Activated naive CD8-positive, alpha-beta T cell treated with anti-CD3 and anti-CD28 coated beads, Interleukin-2, amount 10 ng/mL, durations not matched to agents 7 days and 5 days (primary cell): ENCODE results near the gene PARL. TPM values are rescaled to one million over a fixed set of nuclear protein-coding genes. Genes with fewer than 3 reads are reported as not detected.
A peak's percentile ranks its signal among the peaks of the same experiment; 100 is the strongest.

Experiments
- ATAC-seq: fragments of 150-1000 bp; cut with Tn5 transposase; one replicate; pipeline ENCODE4 v1.10.0; 2021; ENCODE audit warnings: low read depth, moderate library complexity
- POLR2A ChIA-PET: fragments of 350-600 bp; sonication (Branson Sonifier 250); formaldehyde crosslinking; loops from one replicate; lab custom pipeline; 2021; ENCODE audit warnings: antibody characterized with exemption; lab: Charles Lee
- DNase-seq: peaks from one replicate; pipeline ENCODE4 v3.0.0; 2021
- H3K27ac Mint-ChIP-seq: one replicate; pipeline ENCODE4 v1.8.0; 2022; ENCODE audit warnings: mild to moderate bottlenecking, mixed read lengths
- H3K27me3 Mint-ChIP-seq: one replicate; pipeline ENCODE4 v1.8.0; 2022; ENCODE audit warnings: mild to moderate bottlenecking, moderate library complexity, mixed read lengths
- H3K36me3 Mint-ChIP-seq: one replicate; pipeline ENCODE4 v1.8.0; 2021; ENCODE audit warnings: mild to moderate bottlenecking, mixed read lengths
- H3K4me1 Mint-ChIP-seq: one replicate; pipeline ENCODE4 v1.8.0; 2021; ENCODE audit warnings: mixed read lengths
- H3K4me3 Mint-ChIP-seq: one replicate; pipeline ENCODE4 v1.8.0; 2022; ENCODE audit warnings: mild to moderate bottlenecking, moderate library complexity, mixed read lengths
- H3K9me3 Mint-ChIP-seq: one replicate; pipeline ENCODE4 v1.8.0; 2021; ENCODE audit warnings: mixed read lengths
- total RNA-seq, 2 experiments: library from RNA; stranded (reverse); gene quantifications; one replicate each; pipeline ENCODE4 v1.2.3, GENCODE V29; 2021

Gene PARL
- total RNA-seq: 10 to 100 TPM; 37.4 to 45.5 TPM

GRCh38 chr3:183884427-183885296 is at the start of gene PARL:
PARL (minus strand) TSS chr3:183884880; CDS start chr3:183884846, 34 bp downstream.
- ATAC-seq (peak; percentile 100), DNase-seq (peak; percentile 99)
- Mint-ChIP-seq H3K4me1 (peaks cover 26% of the 10 kb centered on the region), H3K27me3 (no peaks in the 10 kb centered on the region), H3K36me3 (peaks cover 4% of the 10 kb centered on the region), H3K4me3 (peak within 1 kb of the TSS; percentile 93), H3K9me3 (no peaks in the 10 kb centered on the region), H3K27ac (peak within 1 kb of the TSS; percentile 93)
- POLR2A ChIA-PET: interaction anchor here (0.6 to 1.6 kb wide), 5 partner anchors 9 to 187 kb away, joined by 3 to 5 read pairs (median 4); partner anchors contain the start of genes MAP6D1 and YEATS2

DNA sequence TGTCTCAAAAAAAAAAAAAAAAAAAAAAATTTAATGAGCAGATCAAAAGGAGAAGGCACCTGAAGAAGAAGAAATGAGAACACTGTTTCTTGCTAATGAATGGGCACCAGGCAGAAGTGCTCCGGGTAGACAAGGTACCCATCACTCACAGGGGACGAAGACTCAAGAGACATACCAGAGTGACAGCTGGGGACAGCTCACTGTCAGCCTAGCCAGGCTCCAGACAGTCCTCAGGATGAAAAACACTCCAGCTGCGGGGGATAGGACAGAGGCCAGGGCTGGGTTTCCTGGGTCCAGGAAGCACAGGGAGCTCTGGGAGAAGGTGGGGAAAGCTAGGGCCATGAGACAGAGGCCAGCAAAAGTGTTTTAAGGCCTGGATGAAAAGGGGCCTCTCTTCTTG is 48.5 kb upstream of the PARL start:
- Mint-ChIP-seq H3K27me3 (no peaks in the 10 kb centered on the region), H3K36me3 (peaks cover 1% of the 10 kb centered on the region), H3K4me1 (no peaks in the 10 kb centered on the region), H3K9me3 (no peaks in the 10 kb centered on the region), H3K27ac (no peak overlapping the region), H3K4me3 (no peak overlapping the region)
- DNase-seq (no peak), ATAC-seq (no peak)
- POLR2A ChIA-PET: no interaction called here

DNA sequence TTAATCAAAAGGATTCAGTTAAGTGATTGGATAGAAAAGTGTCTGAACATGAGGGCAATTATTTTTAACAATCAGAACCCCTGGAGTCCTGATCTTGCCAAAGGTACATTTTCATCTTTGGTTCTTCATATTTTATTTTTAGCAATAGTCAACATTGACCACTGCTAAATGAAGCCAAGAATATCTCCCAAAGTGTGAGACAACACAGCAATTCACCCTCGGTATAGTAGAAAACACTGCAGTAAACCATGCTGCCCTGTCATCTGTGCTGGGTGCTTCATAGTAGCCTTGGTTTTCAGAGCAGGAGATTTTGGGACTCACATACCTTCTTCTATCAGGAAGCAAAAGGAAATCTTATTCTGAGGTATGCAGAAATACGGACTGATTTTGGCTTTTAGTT is 47.2 kb upstream of the PARL start:
- Mint-ChIP-seq H3K4me1 (no peaks in the 10 kb centered on the region), H3K27me3 (no peaks in the 10 kb centered on the region), H3K9me3 (no peaks in the 10 kb centered on the region), H3K27ac (no peak overlapping the region), H3K4me3 (no peak overlapping the region), H3K36me3 (peaks cover 1% of the 10 kb centered on the region)
- DNase-seq (no peak), ATAC-seq (no peak)
- POLR2A ChIA-PET: no interaction called here

DNA sequence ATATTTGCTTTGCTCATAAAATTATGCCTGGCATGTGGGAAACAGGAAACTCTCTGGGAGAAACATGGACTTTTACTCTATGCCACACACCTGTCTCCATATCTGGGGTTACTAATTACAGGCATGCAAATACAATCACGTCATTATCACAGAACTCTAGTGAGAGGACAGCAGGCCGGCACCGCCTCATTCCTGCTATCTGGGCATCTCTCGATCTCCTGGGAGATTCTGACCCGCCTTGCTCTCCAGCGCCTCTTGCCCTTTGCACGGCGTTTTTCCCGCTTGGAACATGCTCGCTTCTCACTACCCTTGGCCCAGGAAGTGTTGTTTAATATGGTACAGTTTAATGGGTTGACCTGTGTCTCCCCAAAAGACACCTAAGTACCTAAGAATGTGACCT is 45.4 kb upstream of the PARL start:
- no peaks in the 10 kb centered on the region for H3K27me3 Mint-ChIP-seq
- no peak overlapping the region for H3K27ac Mint-ChIP-seq
- no peak for ATAC-seq
- no peak overlapping the region for H3K4me3 Mint-ChIP-seq
- peaks cover 1% of the 10 kb centered on the region for H3K36me3 Mint-ChIP-seq
- H3K4me1 Mint-ChIP-seq: no peaks in the 10 kb centered on the region
- no peak for DNase-seq
- POLR2A ChIA-PET: no interaction called here
- no peaks in the 10 kb centered on the region for H3K9me3 Mint-ChIP-seq

- H3K36me3 Mint-ChIP-seq: peaks cover 2% of the 10 kb centered on the region
These were observed 42.4 kb upstream of the PARL start for GRCh38 chr3:183927059-183927458.

DNA sequence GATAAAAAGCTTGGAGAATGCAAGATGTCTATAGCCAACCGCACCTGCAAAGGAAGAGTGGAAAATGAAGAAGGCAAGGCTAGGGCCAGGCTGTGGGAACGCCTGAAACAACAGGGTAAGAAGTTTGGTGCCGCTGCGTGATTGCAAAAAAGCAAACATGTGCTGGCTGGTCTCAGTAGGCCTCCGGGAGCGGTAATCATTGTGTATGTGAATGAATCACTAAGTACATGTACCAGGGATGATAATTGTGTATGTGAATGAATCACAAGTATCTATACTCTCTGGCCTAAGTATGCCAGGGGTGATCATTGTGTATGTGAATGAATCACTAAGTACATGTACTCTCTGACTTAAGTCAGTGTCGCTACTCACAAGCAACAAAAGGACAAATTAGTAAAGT is 40.3 kb upstream of the PARL start:
- H3K27me3 Mint-ChIP-seq: no peaks in the 10 kb centered on the region
- ATAC-seq: no peak
- no peaks in the 10 kb centered on the region for H3K4me1 Mint-ChIP-seq
- no peak for DNase-seq
- POLR2A ChIA-PET: no interaction called here
- no peak overlapping the region for H3K4me3 Mint-ChIP-seq
- H3K36me3 Mint-ChIP-seq: peaks cover 2% of the 10 kb centered on the region
- no peak overlapping the region for H3K27ac Mint-ChIP-seq
- H3K9me3 Mint-ChIP-seq: no peaks in the 10 kb centered on the region

More at GRCh38 chr3:183927059-183927458, 42.4 kb upstream of the PARL start:
- Mint-ChIP-seq H3K27me3 (no peaks in the 10 kb centered on the region), H3K27ac (no peak overlapping the region), H3K4me3 (no peak overlapping the region), H3K9me3 (no peaks in the 10 kb centered on the region), H3K4me1 (no peaks in the 10 kb centered on the region)
- DNase-seq: no peak
- POLR2A ChIA-PET: no interaction called here
- ATAC-seq: no peak

DNA sequence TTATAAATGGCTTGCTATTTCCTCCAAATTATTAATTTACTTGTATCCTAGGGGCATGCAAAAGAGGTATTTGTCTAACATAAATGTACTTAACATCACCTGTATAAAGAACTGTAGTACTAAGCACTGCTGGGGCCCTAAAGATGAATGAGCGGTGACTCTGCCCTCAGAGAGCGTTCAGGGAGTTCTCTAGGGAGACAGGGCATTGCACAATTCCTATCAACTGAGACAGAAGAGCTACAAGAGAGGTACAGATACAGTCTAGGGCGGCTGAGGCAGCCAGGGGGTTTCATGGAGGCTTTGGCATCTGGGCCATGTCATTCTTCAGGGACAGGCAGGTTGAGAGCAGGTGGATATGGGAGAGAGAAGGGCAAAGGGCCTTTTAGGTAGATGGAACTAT is 39.9 kb upstream of the PARL start:
- no peaks in the 10 kb centered on the region for H3K27me3 Mint-ChIP-seq
- H3K4me3 Mint-ChIP-seq: no peak overlapping the region
- no peak overlapping the region for H3K27ac Mint-ChIP-seq
- POLR2A ChIA-PET: no interaction called here
- DNase-seq (no peak), ATAC-seq (no peak)
- peaks cover 2% of the 10 kb centered on the region for H3K36me3 Mint-ChIP-seq
- H3K4me1 Mint-ChIP-seq: no peaks in the 10 kb centered on the region
- H3K9me3 Mint-ChIP-seq: no peaks in the 10 kb centered on the region

- H3K9me3 Mint-ChIP-seq: no peaks in the 10 kb centered on the region
- no peak for ATAC-seq
- H3K4me1 Mint-ChIP-seq: no peaks in the 10 kb centered on the region
- no peak overlapping the region for H3K4me3 Mint-ChIP-seq
- POLR2A ChIA-PET: no interaction called here
- DNase-seq: no peak
- H3K36me3 Mint-ChIP-seq: peaks cover 2% of the 10 kb centered on the region
- no peaks in the 10 kb centered on the region for H3K27me3 Mint-ChIP-seq
- no peak overlapping the region for H3K27ac Mint-ChIP-seq
These were observed 37.7 kb upstream of the PARL start for GRCh38 chr3:183922421-183922820.

- no peaks in the 10 kb centered on the region for H3K27me3 Mint-ChIP-seq
These were observed 36.4 kb upstream of the PARL start for GRCh38 chr3:183921096-183921495.

GRCh38 chr3:183920416-183920815 is 35.7 kb upstream of the PARL start:
- ATAC-seq (no peak), DNase-seq (no peak)
- Mint-ChIP-seq H3K9me3 (no peaks in the 10 kb centered on the region), H3K27me3 (no peaks in the 10 kb centered on the region), H3K4me3 (no peak overlapping the region), H3K4me1 (no peaks in the 10 kb centered on the region), H3K27ac (no peak overlapping the region), H3K36me3 (peaks cover 2% of the 10 kb centered on the region)
- POLR2A ChIA-PET: no interaction called here

More at GRCh38 chr3:183921096-183921495, 36.4 kb upstream of the PARL start:
- no peak for DNase-seq
- no peak overlapping the region for H3K4me3 Mint-ChIP-seq
- H3K9me3 Mint-ChIP-seq: no peaks in the 10 kb centered on the region
- H3K4me1 Mint-ChIP-seq: no peaks in the 10 kb centered on the region
- H3K27ac Mint-ChIP-seq: no peak overlapping the region
- POLR2A ChIA-PET: no interaction called here
- no peak for ATAC-seq
- peaks cover 2% of the 10 kb centered on the region for H3K36me3 Mint-ChIP-seq

- H3K27ac Mint-ChIP-seq: no peak overlapping the region
- no peaks in the 10 kb centered on the region for H3K27me3 Mint-ChIP-seq
- ATAC-seq (no peak), DNase-seq (no peak)
- POLR2A ChIA-PET: no interaction called here
- no peak overlapping the region for H3K4me3 Mint-ChIP-seq
- H3K36me3 Mint-ChIP-seq: no peaks in the 10 kb centered on the region
- H3K9me3 Mint-ChIP-seq: no peaks in the 10 kb centered on the region
- no peaks in the 10 kb centered on the region for H3K4me1 Mint-ChIP-seq
These were observed 33.5 kb upstream of the PARL start for GRCh38 chr3:183918178-183918577.

GRCh38 chr3:183917776-183918175 is 33.1 kb upstream of the PARL start:
- Mint-ChIP-seq H3K27me3 (no peaks in the 10 kb centered on the region), H3K4me3 (no peak overlapping the region), H3K36me3 (no peaks in the 10 kb centered on the region), H3K4me1 (no peaks in the 10 kb centered on the region), H3K9me3 (no peaks in the 10 kb centered on the region), H3K27ac (no peak overlapping the region)
- POLR2A ChIA-PET: no interaction called here
- DNase-seq: no peak
- ATAC-seq: no peak

GRCh38 chr3:183914856-183915255 is 30.2 kb upstream of the PARL start:
- ATAC-seq: no peak
- Mint-ChIP-seq H3K4me3 (no peak overlapping the region), H3K4me1 (no peaks in the 10 kb centered on the region), H3K27ac (no peak overlapping the region), H3K27me3 (no peaks in the 10 kb centered on the region), H3K9me3 (no peaks in the 10 kb centered on the region), H3K36me3 (no peaks in the 10 kb centered on the region)
- POLR2A ChIA-PET: no interaction called here
- DNase-seq: no peak

DNA sequence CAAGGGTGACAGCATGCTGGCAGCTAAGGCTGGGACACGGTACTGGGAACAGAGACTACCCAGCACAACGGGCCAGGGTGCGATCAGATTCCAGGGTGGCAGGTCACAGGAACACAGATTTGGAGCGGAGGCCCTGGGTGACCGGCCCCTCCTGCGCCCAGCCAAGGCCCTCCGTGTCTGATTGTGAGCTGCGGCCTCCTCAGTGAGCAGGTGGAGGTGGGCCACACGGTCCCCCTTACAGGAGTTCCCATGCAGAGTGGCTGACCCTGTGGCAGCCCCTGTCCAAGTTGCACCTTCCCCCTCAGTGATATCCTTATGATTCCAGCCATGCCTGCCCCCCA is 28.9 kb upstream of the PARL start:
- H3K27me3 Mint-ChIP-seq: no peaks in the 10 kb centered on the region
- H3K36me3 Mint-ChIP-seq: no peaks in the 10 kb centered on the region
- H3K27ac Mint-ChIP-seq: no peak overlapping the region
- DNase-seq: no peak
- H3K9me3 Mint-ChIP-seq: no peaks in the 10 kb centered on the region
- POLR2A ChIA-PET: no interaction called here
- H3K4me3 Mint-ChIP-seq: no peak overlapping the region
- ATAC-seq: no peak
- no peaks in the 10 kb centered on the region for H3K4me1 Mint-ChIP-seq
